ENCODE results near the gene LYVE1.

Gene LYVE1

GRCh38 chr11:10522921-10523320 is 45.5 kb downstream of the LYVE1 start:
- no peak for DNase-seq (ENCODE audit: low read depth in 2 of 2)

- no peak for DNase-seq (ENCODE audit: low read depth in 2 of 2)
These were observed 46.2 kb downstream of the LYVE1 start for GRCh38 chr11:10522276-10522675.

- DNase-seq (ENCODE audit: low read depth in 2 of 2) = no peak
These were observed 47.9 kb downstream of the LYVE1 start for GRCh38 chr11:10520562-10520961.

- no peak for DNase-seq (ENCODE audit: low read depth in 2 of 2)
These were observed 48.8 kb downstream of the LYVE1 start for GRCh38 chr11:10519630-10520029.

GRCh38 chr11:10518891-10519290 is 49.6 kb downstream of the LYVE1 start:
- no peak for DNase-seq (ENCODE audit: low read depth in 2 of 2)

GRCh38 chr11:10518123-10518522 is 50.3 kb downstream of the LYVE1 start:
- no peak for DNase-seq (ENCODE audit: low read depth in 2 of 2)

- DNase-seq (ENCODE audit: low read depth in 2 of 2) = no peak
These were observed 53.0 kb downstream of the LYVE1 start for GRCh38 chr11:10515418-10515817.

GRCh38 chr11:10514709-10515108 is 53.8 kb downstream of the LYVE1 start:
- no peak for DNase-seq (ENCODE audit: low read depth in 2 of 2)

- no peak for DNase-seq (ENCODE audit: low read depth in 2 of 2)
These were observed 54.3 kb downstream of the LYVE1 start for GRCh38 chr11:10514202-10514601.

- no peak for DNase-seq (ENCODE audit: low read depth in 2 of 2)
These were observed 57.3 kb downstream of the LYVE1 start for GRCh38 chr11:10511181-10511621.

All from activated CD8-positive, alpha-beta memory T cell treated with anti-CD3 and anti-CD28 coated beads for 4 hours (primary cell).